Neural crest cell (in vitro differentiated cells): ENCODE results near the gene RHBDL1. TPM values are rescaled to one million over a fixed set of nuclear protein-coding genes. Genes with fewer than 3 reads are reported as not detected.

Source experiments
- DNase-seq: peaks from one replicate; pipeline ENCODE4 v3.0.0; 2021; ENCODE audit warnings: low read depth, mixed read lengths, low spot score
- H3K27ac Mint-ChIP-seq: one replicate; pipeline ENCODE4 v1.8.0; 2021; ENCODE audit warnings: mild to moderate bottlenecking, mixed read lengths; ENCODE audit not compliant: unreplicated experiment
- H3K27me3 Mint-ChIP-seq: 2 replicates; pipeline ENCODE4 v1.8.0; 2021; ENCODE audit warnings: low read depth, mild to moderate bottlenecking, mixed read lengths
- H3K36me3 Mint-ChIP-seq: 2 replicates; pipeline ENCODE4 v1.8.0; 2021; ENCODE audit warnings: low read depth, mild to moderate bottlenecking, mixed read lengths
- H3K4me1 Mint-ChIP-seq: 2 replicates; pipeline ENCODE4 v1.8.0; 2021; ENCODE audit warnings: mixed read lengths
- H3K4me3 Mint-ChIP-seq: one replicate; pipeline ENCODE4 v1.8.0; 2021; ENCODE audit warnings: mild to moderate bottlenecking, mixed read lengths
- H3K9me3 Mint-ChIP-seq: 2 replicates; pipeline ENCODE4 v1.8.0; 2021; ENCODE audit warnings: mixed read lengths
- CTCF ChIP-seq: fragments of 200-600 bp; sonication (generic); conservative IDR thresholded peaks from 2 replicates; pipeline ENCODE4 v1.5.0; 2021; ENCODE audit warnings: antibody characterized with exemption, mild to moderate bottlenecking
- total RNA-seq: library from RNA; stranded (reverse); gene quantifications from 2 replicates; pipeline ENCODE4 v1.2.1, GENCODE V29; 2021

Gene RHBDL1
- total RNA-seq, 1 donor from 2014 or later, result 3.1 TPM

DNA sequence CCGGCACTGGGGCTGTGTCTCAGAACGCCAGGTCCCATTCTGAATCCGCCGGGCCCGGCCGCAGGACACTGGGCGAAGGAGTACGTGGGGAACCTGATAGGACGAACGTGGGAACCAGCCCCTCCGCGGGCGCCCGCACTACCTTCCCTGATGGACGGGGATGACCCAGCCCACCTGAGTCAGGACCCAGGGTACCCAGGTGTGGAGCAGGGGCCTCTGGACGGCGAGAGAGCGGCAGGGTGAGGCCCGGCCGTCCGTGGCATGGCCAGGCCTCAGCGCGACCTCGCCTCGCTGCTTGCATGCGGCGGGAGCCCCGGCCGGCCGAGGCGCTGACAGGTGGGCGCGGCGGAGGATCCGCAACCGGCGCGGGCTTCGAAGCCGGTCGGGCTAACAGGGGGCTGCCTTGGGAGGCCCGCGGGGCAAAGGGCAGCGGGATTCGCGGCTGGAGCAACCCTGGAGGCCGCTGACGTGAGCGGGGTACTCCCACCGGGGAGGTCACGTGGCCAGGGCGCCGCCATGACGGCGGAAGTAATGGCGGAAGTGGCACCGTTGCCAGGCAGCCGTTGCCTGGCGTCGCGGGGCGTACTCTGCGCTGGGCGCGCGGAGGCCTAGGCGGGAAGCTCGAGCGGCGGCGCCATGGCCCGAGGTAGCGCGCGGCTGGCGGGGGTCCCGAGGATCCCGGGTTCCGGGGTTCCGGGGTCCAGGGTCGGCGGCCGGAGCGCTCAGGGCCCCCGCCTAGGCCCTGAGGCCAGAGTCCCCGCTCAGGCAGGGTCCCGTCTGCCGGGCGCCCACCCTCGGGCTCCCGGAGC lies 26.5 kb upstream of the RHBDL1 start, which contains the start of gene WDR90:
WDR90 (plus strand) TSS at position 585 of the 809 bp plus-strand sequence; CDS start at position 637, 52 bp downstream.
- H3K36me3 Mint-ChIP-seq, result no peaks in the 10 kb centered on the region

GRCh38 chr16:649631-650030 lies 25.8 kb upstream of the RHBDL1 start:
- Mint-ChIP-seq H3K36me3 (no peaks in the 10 kb centered on the region), H3K27me3 (no peaks in the 10 kb centered on the region), H3K27ac (no peak overlapping the region), H3K4me3 (peak overlapping the region; percentile 74), H3K9me3 (no peaks in the 10 kb centered on the region), H3K4me1 (no peaks in the 10 kb centered on the region)
- no peak for DNase-seq
- no peak for TF ChIP-seq CTCF

More for the DNA sequence above, 26.5 kb upstream of the RHBDL1 start, which contains the start of gene WDR90:
- no peaks in the 10 kb centered on the region for H3K4me1 Mint-ChIP-seq
- peak; percentile 87 for DNase-seq
- no peaks in the 10 kb centered on the region for H3K9me3 Mint-ChIP-seq
- no peaks in the 10 kb centered on the region for H3K27me3 Mint-ChIP-seq
- peak within 1 kb of the TSS; percentile 80 for H3K4me3 Mint-ChIP-seq
- peak within 1 kb of the TSS; percentile 50 for H3K27ac Mint-ChIP-seq
- no peak for TF ChIP-seq CTCF

GRCh38 chr16:651844-652243 lies 23.6 kb upstream of the RHBDL1 start:
- no peaks in the 10 kb centered on the region for H3K9me3 Mint-ChIP-seq
- no peaks in the 10 kb centered on the region for H3K4me1 Mint-ChIP-seq
- H3K27ac Mint-ChIP-seq, result no peak overlapping the region
- no peaks in the 10 kb centered on the region for H3K36me3 Mint-ChIP-seq
- no peak for TF ChIP-seq CTCF
- H3K27me3 Mint-ChIP-seq, result no peaks in the 10 kb centered on the region
- no peak overlapping the region for H3K4me3 Mint-ChIP-seq
- DNase-seq, result no peak

DNA sequence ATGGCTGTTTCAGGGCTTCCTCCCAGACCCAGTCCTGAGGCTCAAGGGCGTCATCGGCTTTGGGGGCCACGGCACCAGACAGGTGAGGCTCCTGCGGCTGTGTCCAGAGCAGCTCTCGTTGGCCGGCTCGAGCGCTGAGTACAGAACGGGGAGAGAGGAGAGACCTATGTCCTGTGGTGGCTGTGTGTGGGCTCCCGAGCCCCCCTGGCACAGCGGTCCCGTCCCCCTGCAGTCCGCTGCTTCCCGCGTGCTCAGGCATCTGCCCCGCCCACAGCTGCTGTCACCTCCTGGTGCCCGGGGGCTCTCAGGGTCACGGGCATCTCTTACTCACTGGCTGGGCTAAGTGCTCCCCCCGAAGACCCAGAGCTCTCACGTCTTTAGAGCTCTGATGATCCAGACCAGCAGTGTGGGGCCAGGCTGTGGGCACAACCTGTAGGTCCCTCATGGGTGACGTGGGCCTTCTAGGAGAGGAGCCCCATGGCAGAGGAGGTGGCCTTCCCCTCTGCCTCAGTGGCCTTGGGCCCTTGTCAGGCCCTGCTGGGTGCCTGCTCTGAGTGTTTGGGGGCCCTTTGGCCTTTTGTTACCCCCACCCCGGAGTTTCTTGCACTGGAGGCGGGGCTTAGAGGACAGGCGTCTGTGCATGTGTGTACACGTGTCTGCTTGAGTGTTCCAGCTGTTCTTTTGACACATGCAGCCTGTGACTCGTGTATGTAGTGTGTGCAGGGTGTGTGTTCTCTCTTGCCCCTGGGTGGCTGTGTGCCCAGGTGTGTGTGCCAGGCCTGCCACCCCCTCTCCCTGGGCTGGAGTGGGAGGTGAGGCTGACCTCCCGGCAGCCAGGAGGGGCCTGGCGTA lies 22.8 kb upstream of the RHBDL1 start:
- no peaks in the 10 kb centered on the region for H3K27me3 Mint-ChIP-seq
- H3K9me3 Mint-ChIP-seq, result no peaks in the 10 kb centered on the region
- H3K27ac Mint-ChIP-seq, result no peak overlapping the region
- no peak overlapping the region for H3K4me3 Mint-ChIP-seq
- no peaks in the 10 kb centered on the region for H3K36me3 Mint-ChIP-seq
- TF ChIP-seq CTCF, result no peak
- DNase-seq, result no peak
- no peaks in the 10 kb centered on the region for H3K4me1 Mint-ChIP-seq

GRCh38 chr16:654034-654433 lies 21.4 kb upstream of the RHBDL1 start:
- H3K27ac Mint-ChIP-seq, result no peak overlapping the region
- TF ChIP-seq CTCF, result no peak

More at GRCh38 chr16:654034-654433, 21.4 kb upstream of the RHBDL1 start:
- H3K4me3 Mint-ChIP-seq, result no peak overlapping the region
- no peaks in the 10 kb centered on the region for H3K4me1 Mint-ChIP-seq
- DNase-seq, result no peak
- no peaks in the 10 kb centered on the region for H3K36me3 Mint-ChIP-seq
- H3K27me3 Mint-ChIP-seq, result no peaks in the 10 kb centered on the region
- no peaks in the 10 kb centered on the region for H3K9me3 Mint-ChIP-seq
